GM18907 (cell line): Measurements from ENCODE around the gene PLPPR5.

Experiments
- ATAC-seq: cut with Tn5 transposase; IDR thresholded peaks from one replicate; pipeline ENCODE4 v1.9.1; 2021; ENCODE audit warnings: mild to moderate bottlenecking, moderate library complexity; ENCODE audit not compliant: unreplicated experiment

PLPPR5 gene

GRCh38 chr1:98975113-98975512, 29.5 kb downstream of the PLPPR5 start:
- ATAC-seq, result no peak

- ATAC-seq, result no peak
These were observed 34.7 kb downstream of the PLPPR5 start for GRCh38 chr1:98969798-98970490.

DNA sequence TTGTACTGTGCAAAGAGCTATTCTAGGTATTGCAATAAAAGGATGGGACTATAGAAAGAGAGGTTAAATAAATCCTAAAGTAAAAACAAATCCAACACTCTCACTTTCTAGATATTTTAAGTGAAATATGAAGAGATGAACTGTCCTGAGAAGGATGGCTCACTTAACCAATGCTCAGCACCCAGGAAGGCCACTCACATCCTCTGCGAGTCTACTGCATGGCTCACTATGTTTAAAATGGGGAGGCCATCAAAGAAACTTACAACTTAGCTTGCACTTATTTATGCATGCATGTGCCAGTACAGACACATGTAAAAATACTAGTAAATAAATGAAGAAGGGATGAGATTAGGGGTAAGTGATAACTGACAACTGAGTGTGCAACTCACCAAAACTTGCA, 37.5 kb downstream of the PLPPR5 start:
- no peak for ATAC-seq

DNA sequence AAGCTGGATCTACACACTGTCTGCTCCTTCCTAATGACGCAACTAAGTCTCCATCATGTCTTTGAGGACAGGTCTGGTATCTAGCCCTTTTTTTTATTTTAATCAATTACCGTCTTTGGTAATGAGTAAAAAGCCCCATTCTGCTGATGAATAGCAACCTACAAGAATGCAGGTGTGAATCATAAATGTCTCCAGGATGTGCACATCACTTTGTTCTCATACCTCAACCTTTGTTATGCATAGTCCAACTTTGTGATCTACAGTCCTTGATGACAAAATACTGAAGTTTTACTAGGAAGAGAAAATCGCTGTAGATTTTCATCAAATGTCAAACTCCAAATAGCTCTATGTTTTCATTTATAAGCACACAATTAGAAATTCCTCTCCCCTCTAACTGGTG, 39.3 kb downstream of the PLPPR5 start:
- ATAC-seq, result no peak

GRCh38 chr1:98964198-98964597, 40.5 kb downstream of the PLPPR5 start:
- no peak for ATAC-seq

GRCh38 chr1:98963064-98963758, 41.5 kb downstream of the PLPPR5 start:
- ATAC-seq, result no peak

DNA sequence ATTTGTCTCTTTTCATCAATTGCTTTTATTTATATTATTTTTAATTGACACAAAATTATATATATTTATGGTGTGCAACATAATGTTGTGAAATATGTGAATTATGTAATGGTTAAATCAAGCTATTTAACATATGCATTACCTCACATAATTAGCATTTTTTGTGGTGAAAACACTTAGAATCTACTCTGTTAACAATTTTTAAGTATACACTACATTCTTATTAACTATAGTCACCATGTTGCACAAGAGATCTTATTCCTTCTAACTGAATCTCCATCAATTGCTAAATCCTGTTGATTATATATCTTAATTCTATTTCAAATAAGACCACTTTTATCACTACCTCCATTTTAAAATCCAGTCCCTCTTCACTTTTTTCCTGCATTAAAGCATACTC, 42.5 kb downstream of the PLPPR5 start:
- ATAC-seq, result no peak

GRCh38 chr1:98949621-98950020, 55.0 kb downstream of the PLPPR5 start:
- no peak for ATAC-seq

- ATAC-seq, result no peak
These were observed 55.5 kb downstream of the PLPPR5 start for GRCh38 chr1:98949166-98949565.

DNA sequence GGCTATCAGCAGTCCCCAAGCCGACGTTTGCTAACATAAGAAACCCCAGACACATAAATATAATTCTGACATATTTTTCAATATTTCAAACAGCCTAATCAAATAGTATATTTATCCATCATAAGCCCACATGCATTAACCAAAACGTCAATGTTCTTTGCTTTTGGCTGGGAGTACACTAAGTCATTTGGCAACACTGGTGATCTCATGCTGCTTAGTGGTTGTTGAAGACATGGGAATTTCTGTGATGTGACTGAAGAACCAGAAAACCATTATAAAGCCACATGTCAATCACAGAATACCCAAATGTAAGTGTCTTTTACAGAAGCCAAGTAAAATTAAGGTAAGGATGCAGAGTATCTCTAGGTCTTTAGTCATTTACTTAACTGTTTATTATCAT, 57.6 kb downstream of the PLPPR5 start:
- no peak for ATAC-seq

DNA sequence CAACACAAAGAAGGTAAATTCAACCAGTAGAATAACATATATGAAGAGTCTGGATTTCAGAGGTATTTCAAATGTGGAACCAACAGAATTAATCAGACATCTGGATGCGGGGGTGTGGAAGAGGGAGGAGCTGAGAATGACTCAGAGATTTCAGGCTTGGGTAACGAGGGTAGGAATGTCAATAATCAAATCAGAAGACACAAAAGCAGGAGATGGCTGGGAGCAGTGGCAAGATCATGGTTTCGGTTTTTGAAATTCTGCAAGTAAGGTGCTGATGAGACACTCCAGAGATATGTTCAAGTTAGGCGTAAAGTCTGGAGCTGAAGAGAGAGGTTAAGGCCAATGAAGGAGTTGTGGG, 64.0 kb downstream of the PLPPR5 start:
- ATAC-seq, result no peak

GRCh38 chr1:98940069-98940721, 64.5 kb downstream of the PLPPR5 start:
- no peak for ATAC-seq

DNA sequence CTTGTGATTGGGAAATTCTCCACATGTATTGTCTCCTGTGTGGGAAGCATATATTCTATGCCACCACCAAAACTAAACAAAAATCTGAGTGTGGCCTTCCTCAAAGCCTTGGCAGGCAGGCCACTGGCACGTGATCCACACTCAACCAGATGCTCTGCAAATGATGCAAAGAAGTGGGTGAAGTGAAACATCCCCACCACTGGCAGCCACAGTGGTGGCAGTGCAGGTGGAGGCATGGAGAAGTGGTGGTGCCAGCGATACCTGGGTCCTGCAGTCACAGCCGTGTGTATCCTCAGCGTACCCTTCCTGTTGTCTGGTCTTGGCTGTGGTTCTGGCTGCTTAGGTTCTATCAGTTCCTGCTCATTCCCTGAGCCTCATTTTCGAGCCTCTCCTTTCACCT, 65.2 kb downstream of the PLPPR5 start:
- no peak for ATAC-seq

DNA sequence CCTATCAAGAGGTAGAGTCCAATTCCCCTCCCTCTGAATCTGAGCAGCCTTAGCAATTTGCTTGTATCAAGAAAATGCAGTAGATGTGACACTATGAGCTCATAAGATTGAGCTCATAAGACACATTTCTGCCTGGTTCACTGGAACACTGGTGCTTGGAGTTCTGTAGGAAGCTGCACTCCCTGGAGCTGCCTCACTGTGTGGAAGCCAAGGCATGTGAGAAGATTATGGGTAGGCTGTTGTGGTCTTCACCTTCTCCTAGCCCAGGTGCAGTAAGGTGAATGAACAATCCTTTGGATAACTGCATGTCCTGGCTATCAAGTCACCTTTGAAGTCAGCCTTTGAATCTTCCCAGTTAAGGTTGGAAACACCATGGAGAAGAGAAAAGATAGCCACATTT, 67.3 kb downstream of the PLPPR5 start:
- no peak for ATAC-seq

GRCh38 chr1:98932184-98932583, 72.5 kb downstream of the PLPPR5 start:
- no peak for ATAC-seq

GRCh38 chr1:98931128-98931835, 73.4 kb downstream of the PLPPR5 start:
- ATAC-seq, result no peak

GRCh38 chr1:98929437-98929836, 75.2 kb downstream of the PLPPR5 start:
- ATAC-seq, result no peak

GRCh38 chr1:98926597-98926996, 78.1 kb downstream of the PLPPR5 start:
- ATAC-seq, result no peak

GRCh38 chr1:98924977-98925376, 79.7 kb downstream of the PLPPR5 start:
- no peak for ATAC-seq

DNA sequence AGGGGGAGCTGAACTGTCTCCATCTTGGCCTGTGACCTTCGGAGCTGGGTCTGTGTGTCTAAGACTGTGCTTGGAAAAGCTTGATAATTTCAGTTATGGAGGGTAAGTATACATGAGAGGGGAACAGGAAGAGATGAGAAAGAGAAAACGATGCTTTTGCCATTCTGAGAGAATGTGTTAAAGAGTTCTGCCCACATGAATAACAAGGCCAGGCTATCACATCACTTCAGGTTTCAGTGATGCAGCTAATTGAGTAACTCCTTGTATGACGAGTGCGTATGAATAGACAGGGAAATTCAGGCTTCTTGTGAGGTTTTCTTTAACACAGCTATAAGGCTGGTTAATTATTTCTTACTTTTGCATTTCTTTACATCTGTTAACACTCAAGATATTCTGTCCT, 81.0 kb downstream of the PLPPR5 start:
- no peak for ATAC-seq

DNA sequence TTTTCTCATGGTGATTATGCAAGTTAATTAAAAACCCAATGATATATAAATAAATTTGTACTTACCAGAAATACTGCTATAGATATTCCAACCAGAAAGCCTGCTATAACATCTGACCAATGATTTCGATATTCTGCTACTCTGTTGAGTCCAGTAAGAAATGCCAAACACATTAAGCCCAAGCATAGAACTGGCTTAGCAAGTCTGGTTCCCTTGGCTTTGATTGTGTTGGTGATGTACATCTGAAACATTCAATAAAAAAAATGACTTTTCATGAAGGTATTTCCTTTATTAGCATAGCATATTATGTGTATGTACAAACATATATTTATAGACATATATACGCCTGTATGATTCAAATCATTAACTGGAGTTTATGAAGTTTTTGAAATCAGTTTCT, 82.8 kb downstream of the PLPPR5 start:
- no peak for ATAC-seq
